Keratinocyte (primary cell): ENCODE data around the gene ZNF462. TPM values are rescaled to one million over a fixed set of nuclear protein-coding genes. Genes with fewer than 3 reads are reported as not detected.
A peak's percentile ranks its signal among the peaks of the same experiment; 100 is the strongest.

ENCODE experiments used
- DNase-seq: peaks from one replicate; pipeline ENCODE4 v3.0.0-alpha.2; 2011; ENCODE audit warnings: low read depth, missing footprints, low spot score
- FAIRE-seq: peaks from 2 replicates; lab custom pipeline; 2011; peaks lifted over from hg19 to GRCh38; lab: Jason Lieb, UNC
- H2AFZ ChIP-seq: 2 replicates; pipeline ENCODE4 v1.6.0; 2012; ENCODE audit warnings: low read length, control low read depth, inconsistent platforms; ENCODE audit not compliant: control insufficient read depth
- H3K27ac ChIP-seq: 2 replicates; pipeline ENCODE4 v1.5.1; 2011; ENCODE audit warnings: low read length; ENCODE audit not compliant: control insufficient read depth, insufficient read depth
- H3K27me3 ChIP-seq: 3 replicates; pipeline ENCODE4 v1.6.0; 2011; ENCODE audit warnings: low read length; ENCODE audit not compliant: control insufficient read depth, insufficient read depth; ENCODE audit errors: extremely low read depth
- H3K36me3 ChIP-seq, 2 experiments: 2 replicates in 1 of 2; 3 replicates in 1 of 2; pipeline ENCODE4 v1.5.1; 2011; ENCODE audit warnings: low read length in 2 of 2, mild to moderate bottlenecking in 1 of 2; ENCODE audit not compliant: control insufficient read depth in 2 of 2, insufficient read depth in 2 of 2; ENCODE audit errors: extremely low read depth in 1 of 2
- H3K4me1 ChIP-seq: 3 replicates; pipeline ENCODE4 v1.5.1; 2011; ENCODE audit warnings: low read length; ENCODE audit not compliant: control insufficient read depth, insufficient read depth; ENCODE audit errors: extremely low read depth
- H3K4me2 ChIP-seq: 3 replicates; pipeline ENCODE4 v1.6.0; 2011; ENCODE audit warnings: low read depth, low read length; ENCODE audit not compliant: control insufficient read depth, insufficient read depth; ENCODE audit errors: extremely low read depth
- H3K4me3 ChIP-seq, 3 experiments: fragments of 200-600 bp in 1 of 3; sonication (generic) in 1 of 3; 2 replicates in 2 of 3; 3 replicates in 1 of 3; pipeline ENCODE4 v1.5.1; 2011 to 2016; ENCODE audit warnings: low read length in 3 of 3, mild to moderate bottlenecking in 3 of 3, control low read depth in 2 of 3, inconsistent platforms in 1 of 3, low read depth in 1 of 3, mixed read lengths in 1 of 3, mixed run types in 1 of 3, moderate library complexity in 1 of 3; ENCODE audit not compliant: control insufficient read depth in 2 of 3, insufficient read depth in 2 of 3; ENCODE audit errors: extremely low read depth in 1 of 3
- H3K79me2 ChIP-seq: 2 replicates; pipeline ENCODE4 v1.6.0; 2012; ENCODE audit warnings: low read length; ENCODE audit not compliant: control insufficient read depth, insufficient read depth
- H3K9ac ChIP-seq: 3 replicates; pipeline ENCODE4 v1.6.0; 2011; ENCODE audit warnings: low read length; ENCODE audit not compliant: control insufficient read depth, insufficient read depth; ENCODE audit errors: extremely low read depth
- H3K9me1 ChIP-seq: 3 replicates; pipeline ENCODE4 v1.6.0; 2011; ENCODE audit warnings: low read length; ENCODE audit not compliant: control insufficient read depth, insufficient read depth; ENCODE audit errors: extremely low read depth
- H3K9me3 ChIP-seq: 2 replicates; pipeline ENCODE4 v1.5.1; 2012; ENCODE audit warnings: low read depth, low read length; ENCODE audit not compliant: control insufficient read depth
- H4K20me1 ChIP-seq: 3 replicates; pipeline ENCODE4 v1.6.0; 2011; ENCODE audit warnings: low read length; ENCODE audit not compliant: control insufficient read depth, insufficient read depth; ENCODE audit errors: extremely low read depth
- EZH2 ChIP-seq: IDR thresholded peaks from one replicate; pipeline ENCODE4 v1.6.1; 2012; ENCODE audit warnings: inconsistent platforms, mild to moderate bottlenecking, low read length, moderate library complexity
- dilution Hi-C: fragments of 300-500 bp; cut with MboI; formaldehyde crosslinking; loops from one replicate; pipeline ENCODE4 v1.7.0; 2020; ENCODE audit warnings: low sequenced_read_pairs; ENCODE audit not compliant: extremely low pct_ligation_motif_present
- polyA plus RNA-seq, 5 experiments: library from polyadenylated mRNA; depleted of rRNA in 3 of 5; stranded (reverse) in 3 of 5; stranded (forward) in 1 of 5; unstranded in 1 of 5; fragments of >200 nt; gene quantifications; 1 replicate in 1 of 5; 2 replicates in 3 of 5; 3 replicates in 1 of 5; pipeline versions ENCODE4 v1.2.1 to v1.2.3, GENCODE V29; 2011 to 2012; ENCODE audit warnings: missing spikeins in 2 of 5, low read depth in 1 of 5, low replicate concordance in 1 of 5
- TF ChIP-seq, protein P1 (sequence below), 3 experiments: IDR thresholded peaks in 1 of 3; conservative IDR thresholded peaks in 1 of 3; optimal IDR thresholded peaks in 1 of 3; 2 replicates in 2 of 3; 3 replicates in 1 of 3; pipeline versions ENCODE3 to v1.5.1; 2011; ENCODE audit warnings: low read length in 3 of 3, mild to moderate bottlenecking in 3 of 3, moderate library complexity in 2 of 3, control low read depth in 1 of 3, inconsistent platforms in 1 of 3; ENCODE audit not compliant: insufficient read depth in 2 of 3; ENCODE audit errors: extremely low read depth in 1 of 3

The ZNF462 gene
- polyA plus RNA-seq, 1 donor (not counting 4 experiments of a cell fraction or from before 2014, with no cell fraction given): 7.8 TPM

DNA sequence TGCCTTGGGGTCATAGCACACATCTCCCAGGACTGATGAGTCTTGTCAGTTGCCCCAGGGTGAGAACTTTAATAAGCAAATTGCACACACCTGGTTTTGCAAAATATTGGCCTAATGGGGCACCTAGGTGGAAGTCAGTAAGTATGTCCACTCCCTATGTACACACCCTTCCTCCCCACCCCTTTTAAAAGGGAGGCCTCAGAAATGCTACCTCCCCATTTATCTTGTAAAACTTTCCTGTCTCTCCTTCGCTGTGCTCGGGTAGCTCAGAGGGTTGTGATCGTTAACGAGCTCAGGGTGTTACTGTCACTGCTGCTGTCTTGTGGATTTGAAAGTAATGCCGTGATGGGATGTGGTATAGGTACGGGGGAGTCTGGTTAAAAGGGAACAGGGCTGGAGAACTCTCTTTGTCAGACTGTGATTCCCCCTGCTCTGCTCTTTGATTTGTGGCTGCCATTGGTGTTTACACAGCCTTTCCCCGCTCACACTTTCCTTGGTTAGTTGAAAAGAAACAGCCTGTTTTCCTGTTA, 26.2 kb downstream of the ZNF462 start:
- H3K27ac ChIP-seq: peak overlapping the region; percentile 88
- H3K9me1 ChIP-seq: no peaks in the 10 kb centered on the region
- peak; percentile 84 for FAIRE-seq
- peak; percentile 89 for DNase-seq
- H3K9me3 ChIP-seq: no peaks in the 10 kb centered on the region
- dilution Hi-C loops: no loop called here
- peaks cover 90% of the 10 kb centered on the region for H3K4me1 ChIP-seq
- H3K27me3 ChIP-seq: no peaks in the 10 kb centered on the region
- TF ChIP-seq, protein P1, sequence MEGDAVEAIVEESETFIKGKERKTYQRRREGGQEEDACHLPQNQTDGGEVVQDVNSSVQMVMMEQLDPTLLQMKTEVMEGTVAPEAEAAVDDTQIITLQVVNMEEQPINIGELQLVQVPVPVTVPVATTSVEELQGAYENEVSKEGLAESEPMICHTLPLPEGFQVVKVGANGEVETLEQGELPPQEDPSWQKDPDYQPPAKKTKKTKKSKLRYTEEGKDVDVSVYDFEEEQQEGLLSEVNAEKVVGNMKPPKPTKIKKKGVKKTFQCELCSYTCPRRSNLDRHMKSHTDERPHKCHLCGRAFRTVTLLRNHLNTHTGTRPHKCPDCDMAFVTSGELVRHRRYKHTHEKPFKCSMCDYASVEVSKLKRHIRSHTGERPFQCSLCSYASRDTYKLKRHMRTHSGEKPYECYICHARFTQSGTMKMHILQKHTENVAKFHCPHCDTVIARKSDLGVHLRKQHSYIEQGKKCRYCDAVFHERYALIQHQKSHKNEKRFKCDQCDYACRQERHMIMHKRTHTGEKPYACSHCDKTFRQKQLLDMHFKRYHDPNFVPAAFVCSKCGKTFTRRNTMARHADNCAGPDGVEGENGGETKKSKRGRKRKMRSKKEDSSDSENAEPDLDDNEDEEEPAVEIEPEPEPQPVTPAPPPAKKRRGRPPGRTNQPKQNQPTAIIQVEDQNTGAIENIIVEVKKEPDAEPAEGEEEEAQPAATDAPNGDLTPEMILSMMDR (optimal IDR thresholded peaks at IDR 0.05 in 1 of 3, IDR thresholded peaks at IDR 0.05 in 1 of 3, conservative IDR thresholded peaks at IDR 0.05 in 1 of 3; ENCODE audit: extremely low read depth in 1 of 3, insufficient read depth in 2 of 3, low read length in 3 of 3): no peak
- no peak for TF ChIP-seq EZH2
- H4K20me1 ChIP-seq: no peaks in the 10 kb centered on the region
- H2AFZ ChIP-seq: peak overlapping the region; percentile 79
- peak overlapping the region; percentile 65 for H3K9ac ChIP-seq
- H3K79me2 ChIP-seq: peaks cover 53% of the 10 kb centered on the region
- no peaks in the 10 kb centered on the region for H3K36me3 ChIP-seq
- H3K4me2 ChIP-seq: peak overlapping the region; percentile 70
- peak overlapping the region in 2 of 3 experiments; percentile 53 to 64 for H3K4me3 ChIP-seq

DNA sequence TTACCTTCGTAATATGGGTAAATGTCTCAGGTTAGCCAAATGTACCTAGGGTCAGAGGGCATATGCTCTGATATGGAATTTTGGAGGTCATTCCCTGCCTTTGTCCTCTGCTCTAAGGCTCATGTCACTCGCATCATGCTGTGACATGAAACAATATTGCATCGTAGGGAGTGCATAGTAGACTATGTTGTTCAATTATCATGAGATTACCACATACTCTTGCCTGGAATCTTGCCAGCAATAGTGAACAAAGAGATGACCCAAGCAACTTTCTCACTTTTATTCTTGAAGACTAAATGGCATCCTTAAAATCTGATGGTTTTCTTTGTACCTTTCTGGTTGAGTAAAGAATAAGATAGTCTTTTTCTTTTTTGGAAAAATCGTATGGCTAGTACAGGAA, 27.6 kb downstream of the ZNF462 start:
- no peak overlapping the region for H3K9ac ChIP-seq
- peak overlapping the region; percentile 88 for H3K27ac ChIP-seq
- peaks cover 75% of the 10 kb centered on the region for H3K4me1 ChIP-seq
- no peaks in the 10 kb centered on the region for H4K20me1 ChIP-seq
- H3K4me2 ChIP-seq: peak overlapping the region; percentile 70
- H2AFZ ChIP-seq: no peak overlapping the region
- DNase-seq: no peak
- no peaks in the 10 kb centered on the region for H3K9me1 ChIP-seq
- H3K36me3 ChIP-seq: no peaks in the 10 kb centered on the region
- H3K9me3 ChIP-seq: no peaks in the 10 kb centered on the region
- H3K79me2 ChIP-seq: peaks cover 57% of the 10 kb centered on the region
- peak; percentile 44 for FAIRE-seq
- no peak for TF ChIP-seq EZH2
- TF ChIP-seq, protein P1 (optimal IDR thresholded peaks at IDR 0.05 in 1 of 3, IDR thresholded peaks at IDR 0.05 in 1 of 3, conservative IDR thresholded peaks at IDR 0.05 in 1 of 3; ENCODE audit: extremely low read depth in 1 of 3, insufficient read depth in 2 of 3, low read length in 3 of 3): no peak
- dilution Hi-C loops: no loop called here
- H3K4me3 ChIP-seq: no peak overlapping the region
- H3K27me3 ChIP-seq: no peaks in the 10 kb centered on the region
